Measurements from ENCODE around the gene GPR137B.
"Not testable (repeated sequence)": the region's sequence is repeated elsewhere in the genome, so short reads cannot be mapped to it uniquely, and the experiment has no call there.

The GPR137B gene

DNA sequence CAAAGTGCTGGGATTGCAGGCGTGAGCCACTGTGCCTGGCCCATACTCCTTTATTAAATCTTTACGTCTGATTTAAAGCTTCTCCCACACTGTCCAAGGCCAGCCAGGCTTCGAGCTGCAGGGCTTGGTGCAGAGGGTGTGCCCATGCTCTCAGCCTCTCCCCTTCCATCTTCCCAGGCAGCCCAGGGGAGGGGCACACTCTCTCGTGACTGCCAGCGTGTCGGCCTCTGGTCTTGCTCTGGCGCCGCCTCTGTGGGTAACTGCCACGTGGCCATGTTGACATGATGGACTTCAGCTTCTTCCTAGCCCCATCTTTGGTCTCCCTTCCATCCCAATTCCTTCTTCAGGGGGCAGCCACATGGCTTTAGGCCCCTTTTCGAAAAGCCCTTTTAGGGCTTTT is 4.7 kb downstream of the GPR137B start:
- DNase-seq, result no peak

DNA sequence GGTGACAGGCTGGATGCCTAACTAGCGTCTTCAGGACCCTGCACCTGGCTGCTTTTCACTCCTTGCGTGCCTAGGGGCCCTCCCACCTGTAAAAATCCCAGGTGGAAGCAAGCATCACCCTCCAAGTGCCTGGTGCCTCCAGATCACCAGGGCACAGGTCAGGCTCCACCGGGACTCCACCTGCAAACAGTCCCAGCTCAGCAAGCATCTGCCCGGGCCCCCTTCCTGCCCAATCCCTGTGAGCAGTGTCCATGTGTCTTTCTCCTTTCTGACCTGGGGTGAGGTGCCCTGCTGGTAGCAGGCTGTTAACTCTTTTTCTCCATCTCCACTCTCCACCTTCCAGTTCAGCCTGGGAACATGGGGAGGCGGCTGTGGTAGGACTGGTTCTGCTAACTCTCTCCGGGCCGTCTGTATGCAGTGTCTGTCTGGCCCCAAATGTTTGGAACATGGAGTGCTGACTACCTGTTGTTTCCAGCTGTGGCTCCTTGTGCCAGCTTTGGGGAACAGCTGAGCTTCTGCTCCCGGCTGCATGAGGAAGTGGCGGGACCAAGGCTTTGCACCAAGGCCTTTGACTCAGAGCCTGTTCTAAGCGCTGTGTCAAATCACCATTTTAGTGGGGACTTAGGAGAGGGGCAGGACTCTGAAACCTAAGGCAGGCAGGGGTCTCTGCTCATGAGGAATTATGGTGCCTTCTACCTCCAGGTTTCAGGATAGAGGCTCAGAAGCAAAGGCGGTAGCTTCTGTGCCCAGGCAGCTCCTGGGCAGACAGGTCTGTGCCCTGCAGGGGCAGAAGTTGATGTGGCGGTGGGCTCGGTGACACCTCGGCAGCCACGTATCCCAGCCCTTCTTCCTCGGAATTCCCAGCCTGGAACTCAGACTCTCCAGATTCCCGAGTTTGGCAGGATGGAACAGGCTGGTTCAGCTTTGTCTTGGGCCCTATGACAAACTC is 5.5 kb downstream of the GPR137B start:
- DNase-seq, result no peak

DNA sequence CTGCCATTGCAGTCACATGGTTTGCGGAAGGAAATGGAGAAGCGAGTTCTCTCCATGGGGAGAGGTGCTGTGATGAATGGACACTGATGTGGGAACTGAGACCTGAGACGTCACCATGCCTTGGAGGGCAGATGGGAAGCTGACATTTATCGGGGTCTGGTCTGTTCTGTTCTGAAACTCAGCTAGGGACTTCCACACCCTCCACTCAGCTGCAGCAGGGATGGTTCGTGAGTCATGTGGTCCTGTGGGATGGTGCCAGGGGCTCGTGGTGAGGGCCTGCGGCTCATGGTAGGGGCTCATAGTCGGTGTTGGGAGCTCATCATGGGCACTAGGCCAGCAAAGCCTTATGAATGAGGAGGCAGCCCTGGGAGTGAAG is 6.1 kb downstream of the GPR137B start:
- DNase-seq, result no peak

DNA sequence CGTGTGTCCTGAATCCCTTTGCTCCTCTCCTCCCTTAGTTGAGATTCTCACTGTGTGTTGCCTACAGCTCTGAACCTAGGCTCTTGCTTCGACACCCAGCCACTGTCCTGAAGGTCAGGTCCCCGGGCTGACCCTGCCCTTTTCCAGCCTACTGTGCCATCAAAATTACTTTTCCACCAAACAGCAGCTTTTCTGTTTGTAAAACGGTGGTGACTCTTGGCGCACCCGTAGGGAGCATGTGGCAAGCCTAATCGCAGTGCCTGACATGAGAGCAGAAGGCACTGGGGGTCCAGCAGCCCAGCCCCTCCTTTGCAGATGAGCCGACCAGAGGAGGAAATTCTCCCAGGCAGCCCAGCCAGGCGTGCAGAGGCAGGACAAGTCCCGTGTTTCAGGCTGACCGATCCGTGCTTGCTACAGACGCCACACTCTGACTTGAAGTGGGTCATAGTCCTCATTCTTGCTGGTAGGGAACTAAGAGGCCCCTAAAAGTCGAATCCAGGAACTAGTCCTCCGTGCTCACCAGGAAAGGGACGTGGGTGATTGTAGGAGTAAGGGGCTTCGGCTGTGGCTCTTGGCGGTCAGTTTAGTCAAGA is 6.8 kb downstream of the GPR137B start:
- no peak for DNase-seq

GRCh38 chr1:236149696-236150228 is 7.4 kb downstream of the GPR137B start:
- DNase-seq, result no peak

DNA sequence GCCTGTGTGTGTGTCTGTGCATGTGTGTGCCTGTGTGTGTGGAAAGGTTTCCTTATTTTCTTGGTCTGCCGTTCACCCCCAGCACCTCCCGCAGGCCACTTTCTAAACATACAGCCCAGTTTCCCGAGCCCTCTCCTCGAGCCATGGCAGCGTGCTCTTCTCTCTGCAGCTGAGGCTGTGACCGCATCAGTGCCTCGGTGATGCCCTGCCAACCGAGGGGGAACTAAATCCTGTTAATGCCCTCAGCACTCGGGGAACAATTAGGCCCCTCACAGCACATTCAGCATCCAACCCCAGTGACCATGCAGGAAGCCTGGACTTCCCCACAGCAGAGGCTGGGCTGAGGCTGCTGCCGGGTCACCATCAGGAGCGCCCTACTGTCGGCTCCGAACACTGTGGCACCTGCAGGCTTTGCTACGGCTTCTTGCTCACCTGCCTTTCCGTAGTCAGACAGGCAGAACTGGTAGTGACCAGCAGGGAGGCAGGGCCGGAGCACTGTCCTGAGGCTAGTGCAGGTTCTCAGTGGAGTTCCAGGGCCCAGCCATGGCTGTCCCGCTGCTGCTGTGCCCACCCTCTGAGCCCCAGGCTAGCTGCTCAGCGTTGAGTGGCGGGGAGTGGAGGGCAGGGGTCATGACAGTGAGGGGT is 8.1 kb downstream of the GPR137B start:
- no peak for DNase-seq

- DNase-seq, result no peak
Measured at GRCh38 chr1:236150986-236151385, 8.6 kb downstream of the GPR137B start.

DNA sequence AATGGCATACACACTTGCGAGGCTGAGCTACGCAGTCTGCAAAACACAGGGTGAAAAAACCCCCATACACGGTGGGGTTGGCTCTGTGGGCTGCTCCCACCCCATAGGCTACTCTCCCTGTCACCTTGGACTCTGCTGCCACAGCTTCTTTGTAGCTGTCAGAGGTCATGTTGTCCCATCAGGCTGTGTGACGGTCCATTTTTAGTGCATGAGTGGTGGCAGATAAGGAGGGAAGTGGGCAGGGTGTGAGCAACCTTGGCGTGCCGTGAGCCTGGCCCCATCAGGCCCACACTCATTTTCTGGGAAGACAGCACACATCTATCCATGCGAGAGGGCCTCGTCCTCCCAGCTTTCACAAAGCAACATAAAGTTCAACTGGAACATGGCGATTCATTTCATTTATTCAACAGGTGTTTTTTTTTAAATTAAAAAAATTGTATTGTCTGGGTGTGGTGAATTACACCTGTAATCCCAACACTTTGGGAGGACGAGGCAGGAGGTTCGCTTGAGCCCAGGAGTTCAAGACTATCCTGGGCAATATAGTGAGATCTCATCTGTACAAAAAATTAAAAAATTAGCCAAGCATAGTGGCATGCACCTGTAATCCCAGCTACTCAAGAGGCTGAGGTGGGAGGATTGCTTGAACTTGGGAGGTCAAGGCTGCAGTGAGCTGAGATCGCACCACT is 9.5 kb downstream of the GPR137B start:
- no peak for DNase-seq

DNA sequence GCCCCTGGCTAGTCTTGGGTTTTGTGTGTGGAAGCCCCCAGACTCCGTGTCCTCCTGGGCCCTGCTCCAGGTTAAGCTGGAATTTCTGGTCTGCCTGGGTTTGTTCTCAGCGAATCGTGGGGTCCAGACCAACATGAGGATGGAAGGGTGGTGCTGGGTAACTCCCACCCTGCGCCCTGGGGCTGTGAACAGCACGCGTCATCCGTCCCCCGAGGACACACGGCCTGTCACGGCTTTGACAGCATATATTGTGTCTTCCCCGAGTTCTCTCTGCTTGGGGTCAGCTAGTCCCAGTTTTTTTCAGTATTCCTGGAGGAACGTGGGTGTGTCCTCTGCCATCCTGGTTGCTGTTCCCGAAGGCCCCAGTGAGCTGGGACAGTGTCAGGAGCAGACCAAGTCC is 11.8 kb downstream of the GPR137B start:
- DNase-seq, result no peak

DNA sequence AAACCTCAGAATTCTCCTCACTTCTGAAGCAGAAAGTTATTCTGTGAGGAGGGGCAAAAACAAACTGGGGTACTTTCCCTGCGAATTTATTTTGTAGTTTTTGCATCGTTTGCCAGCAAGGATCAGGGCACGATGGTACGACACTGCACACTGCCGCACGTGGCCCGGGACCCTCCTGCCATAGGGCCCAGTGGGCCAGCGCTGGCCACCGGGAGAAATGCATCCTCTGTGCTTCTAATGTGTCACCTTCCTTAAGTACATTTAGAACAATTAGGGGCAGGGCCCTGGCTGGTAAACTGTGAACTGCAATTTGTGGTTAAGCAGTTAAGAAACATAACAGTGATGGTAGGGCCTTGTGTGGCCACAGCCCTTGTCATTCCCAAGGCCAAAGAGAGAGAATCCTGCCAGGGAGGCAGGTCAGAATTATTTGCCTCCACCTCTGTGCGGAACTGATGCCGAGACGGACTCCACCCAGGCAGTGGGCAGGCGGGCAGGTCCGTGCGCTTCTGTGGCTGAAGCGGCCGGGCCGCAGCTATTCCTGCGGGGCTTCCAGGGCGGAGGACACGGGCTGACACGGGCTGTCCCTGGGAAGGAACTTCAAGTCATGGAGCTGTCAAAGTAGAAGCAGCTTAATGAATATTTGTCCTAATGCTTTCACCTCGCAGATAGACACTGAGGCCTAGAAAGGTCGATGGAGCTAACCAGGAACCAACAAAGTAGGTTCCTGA is 12.5 kb downstream of the GPR137B start:
- DNase-seq, result no peak

DNA sequence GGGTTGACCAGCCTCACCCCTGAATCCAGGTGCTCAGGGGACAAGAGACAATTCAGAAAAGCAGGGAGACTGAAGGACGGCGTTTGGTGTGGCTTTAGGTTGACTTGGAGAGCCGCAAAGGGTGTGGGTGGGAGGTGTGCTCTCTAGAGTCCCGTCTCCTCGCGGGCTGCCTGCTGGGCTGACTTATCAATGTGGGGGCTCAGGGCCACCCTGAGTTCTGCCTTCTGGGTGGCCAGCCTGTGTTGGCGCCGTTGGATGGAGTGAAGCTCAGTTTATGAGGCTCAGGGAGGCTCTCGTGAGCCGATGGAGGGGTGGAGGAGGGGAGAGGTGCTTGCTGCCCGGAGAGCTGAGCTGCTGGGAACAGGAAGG is 13.0 kb downstream of the GPR137B start:
- DNase-seq, result no peak

- no peak for DNase-seq
Measured at GRCh38 chr1:236155841-236156503, 13.6 kb downstream of the GPR137B start.

- DNase-seq, result no peak
Measured at GRCh38 chr1:236156512-236157208, 14.3 kb downstream of the GPR137B start.

GRCh38 chr1:236158072-236158471 is 15.7 kb downstream of the GPR137B start:
- DNase-seq, result not testable (repeated sequence)

DNA sequence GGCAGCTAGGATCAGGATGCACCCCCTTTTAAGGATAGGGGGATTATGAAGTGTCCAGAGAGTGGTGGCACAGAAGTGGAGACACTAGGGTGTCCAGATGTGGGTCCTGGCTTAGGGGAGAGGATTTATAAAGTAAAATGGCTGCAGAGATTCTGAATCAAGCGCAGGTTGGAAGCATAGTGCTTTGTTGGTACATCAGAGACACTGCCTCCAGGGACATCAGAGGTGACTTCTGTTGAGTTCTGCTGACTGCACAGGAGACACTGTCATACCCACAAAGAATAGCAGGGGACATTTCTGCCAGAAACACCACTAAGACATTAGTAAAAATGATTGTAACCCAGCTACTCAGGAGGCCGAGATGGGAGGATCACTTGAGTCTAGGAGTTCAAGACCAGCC is 16.4 kb downstream of the GPR137B start:
- no peak for DNase-seq

DNA sequence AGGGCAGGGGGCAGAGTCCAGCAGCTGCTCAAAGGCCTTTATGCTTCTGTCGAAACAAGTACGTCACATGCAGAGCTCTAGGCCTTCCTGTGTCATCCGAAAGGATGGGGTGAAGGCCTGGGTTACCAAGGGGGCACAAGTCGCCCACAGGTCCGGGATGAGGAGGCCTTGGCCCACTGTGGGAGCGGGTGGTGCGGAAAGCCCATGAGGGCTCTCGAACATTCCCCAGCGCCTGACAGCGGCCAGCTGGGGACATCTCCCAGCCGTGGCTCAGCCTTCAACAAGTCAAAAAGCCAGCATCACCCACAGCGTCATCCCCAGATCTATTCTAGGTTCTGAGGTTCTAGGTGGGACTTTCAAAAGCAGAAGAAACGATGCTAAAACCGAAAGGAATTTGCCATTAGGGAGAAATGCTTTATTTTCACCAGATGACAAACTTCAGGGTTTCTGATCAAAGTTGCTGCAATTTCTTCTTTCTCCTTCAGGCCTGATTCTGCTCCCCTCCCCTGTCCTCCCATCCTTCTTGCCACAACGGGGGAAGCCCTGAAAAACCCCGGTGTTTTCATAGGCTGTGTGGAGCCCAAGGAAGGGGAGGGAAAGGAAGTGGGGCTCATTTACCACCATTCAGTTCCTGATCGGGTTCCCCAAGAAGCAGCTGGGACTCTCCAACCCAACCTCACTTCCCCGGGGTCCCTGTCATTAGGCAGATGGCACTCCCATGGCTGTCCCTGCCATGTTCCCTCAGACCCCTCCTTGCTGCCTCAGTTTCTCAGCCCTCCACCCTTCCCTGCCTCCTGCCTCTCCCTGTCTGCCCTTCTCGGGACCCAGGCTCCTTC is 17.6 kb downstream of the GPR137B start:
- DNase-seq, result no peak

DNA sequence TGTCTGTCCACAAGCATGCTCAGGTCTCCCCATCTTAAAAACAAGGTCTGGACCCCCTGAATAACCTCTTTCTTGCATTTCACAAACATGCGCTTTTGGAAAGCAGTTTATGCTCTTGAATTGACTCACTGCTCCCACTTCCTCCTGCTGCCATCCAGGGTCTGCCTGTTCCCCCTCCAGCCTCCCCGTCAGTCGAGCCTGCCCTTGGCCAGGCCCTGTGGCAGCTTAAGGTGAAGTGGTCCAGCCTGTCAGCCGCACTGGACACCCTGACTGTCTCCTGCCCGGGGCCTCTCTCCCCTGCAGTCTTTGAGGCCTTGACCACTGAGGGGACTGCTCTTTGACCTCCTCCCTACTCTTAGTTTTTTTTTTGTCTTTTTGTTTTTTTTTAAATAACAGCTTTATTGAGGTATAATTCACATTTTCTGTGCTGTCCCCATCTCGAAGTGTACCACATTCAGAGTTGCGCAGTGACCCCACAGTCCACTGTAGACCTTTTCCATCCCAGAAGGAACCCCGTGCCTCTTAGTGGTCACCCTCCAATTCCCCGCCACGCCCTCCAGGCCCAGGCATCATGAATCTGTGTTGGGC is 18.3 kb downstream of the GPR137B start:
- DNase-seq, result no peak

- no peak for DNase-seq
Measured at GRCh38 chr1:236161230-236161629, 18.9 kb downstream of the GPR137B start.

DNA sequence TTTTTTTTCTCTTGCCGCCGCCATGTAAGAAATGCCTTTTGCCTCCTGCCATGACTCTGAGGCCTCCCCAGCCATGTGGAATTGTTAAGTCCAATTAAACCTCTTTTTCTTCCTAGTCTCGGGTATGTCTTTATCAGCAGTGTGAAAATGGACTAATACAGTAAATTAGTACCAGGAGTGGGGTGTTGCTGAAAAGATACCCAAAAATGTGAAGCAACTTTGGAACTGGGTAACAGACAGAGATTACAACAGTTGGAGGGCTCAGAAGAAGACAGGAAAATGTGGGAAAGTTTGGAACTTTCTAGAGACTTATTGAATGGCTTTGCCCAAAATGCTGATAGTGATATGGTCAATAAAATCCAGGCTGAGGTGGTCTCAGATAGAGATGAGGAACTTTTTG is 19.4 kb downstream of the GPR137B start:
- DNase-seq, result not testable (repeated sequence)

Data from NCI-H187 treated with DMSO at 0.1 percent for 48 hours (cell line).